Right lobe of liver (tissue), 6 donors: ENCODE results near the gene DHRS9. TPM values are rescaled to one million over a fixed set of nuclear protein-coding genes. Genes with fewer than 3 reads are reported as not detected.

Source experiments
- ATAC-seq, 4 donors: fragments of 200-7000 bp; cut with Tn5 transposase; one replicate each; pipeline ENCODE4 v1.9.1; 2020; ENCODE audit warnings: mild to moderate bottlenecking in 4 of 4, moderate library complexity in 4 of 4
- DNase-seq, 3 donors: peaks; one replicate each; pipeline ENCODE4 v3.0.0-alpha.2; 2020
- H3K27ac ChIP-seq, 3 donors: fragments of 200-600 bp; one replicate each; pipeline ENCODE4 v1.8.0; 2022
- H3K27me3 ChIP-seq, 2 donors: fragments of 200-600 bp; one replicate each; pipeline ENCODE4 v1.8.0; 2022
- H3K36me3 ChIP-seq, 4 donors: fragments of 200-600 bp; sonication (generic) in 1 of 4; one replicate each; pipeline versions ENCODE4 v1.5.1 to v1.8.0; 2017 to 2022; ENCODE audit warnings: control low read depth in 1 of 4
- H3K4me1 ChIP-seq, 4 donors: fragments of 200-600 bp; sonication (generic) in 1 of 4; one replicate each; pipeline versions ENCODE4 v1.5.1 to v1.8.0; 2017 to 2022; ENCODE audit warnings: control low read depth in 1 of 4
- H3K4me3 ChIP-seq, 3 donors: fragments of 200-600 bp; one replicate each; pipeline ENCODE4 v1.8.0; 2022
- H3K9me3 ChIP-seq, 4 donors: fragments of 200-600 bp; sonication (generic) in 1 of 4; one replicate each; pipeline versions ENCODE4 v1.5.1 to v1.8.0; 2017 to 2022; ENCODE audit warnings: control low read depth in 1 of 4
- CTCF ChIP-seq, 4 donors: fragments of 200-600 bp in 3 of 4; fragments of 450-650 bp in 1 of 4; IDR thresholded peaks; one replicate each; pipeline versions ENCODE4 v1.5.1 to v1.8.0; 2016 to 2022; ENCODE audit warnings: antibody characterized with exemption in 4 of 4, mild to moderate bottlenecking in 2 of 4
- POLR2A ChIP-seq: fragments of 450-650 bp; IDR thresholded peaks from one replicate; pipeline ENCODE4 v1.6.1; 2017; ENCODE audit warnings: antibody characterized with exemption, mild to moderate bottlenecking
- WGBS: methylation state at CpG from one replicate; pipeline ENCODE4 v1.1.6; 2018; ENCODE audit warnings: low coverage, low lambda C conversion rate; ENCODE audit not compliant: insufficient coverage; ENCODE audit errors: missing lambda C conversion rate; 5-methylcytosine and 5-hydroxymethylcytosine counted together
- intact Hi-C, 2 donors: fragments of 100-400 bp; cut with DNase I; formaldehyde crosslinking; loops; one replicate each; pipeline versions ENCODE4 v1.11.2 to v1.14.1; 2022
- total RNA-seq, 6 experiments: library from RNA; depleted of rRNA in 2 of 6; stranded (reverse); fragments of >200 nt in 2 of 6; fragmentation: NEBNext Ultra II Directional in 3 of 6; extraction: Animal tissue kit (Norgen Biotek cat#: 25700) in 3 of 6; gene quantifications; one replicate each; pipeline versions ENCODE4 v1.1.0 to v1.2.4, GENCODE V29; 2016 to 2023
- donor health status: DM: no; HTN: yes; CAD: no.
- donor health status: DM: no; HTN: no; CAD: no.
- donor health status: DM: no; HTN: no; CAD: no.
- donor health status: DM: no; HTN: yes; CAD: no.
- donor health status: DM: no; HTN: yes; CAD: no.

Gene DHRS9
- total RNA-seq, 6 experiments from 2014 or later, result 0.29 to 1.2 (median 0.55) TPM

- ATAC-seq, result no peak
- intact Hi-C loops, result no loop called here
- Histone ChIP-seq H3K9me3 (no peaks in the 10 kb centered on the region), H3K27me3 (no peaks in the 10 kb centered on the region), H3K4me3 (no peak overlapping the region), H3K36me3 (no peaks in the 10 kb centered on the region), H3K4me1 (no peaks in the 10 kb centered on the region), H3K27ac (no peak overlapping the region)
- no peak for TF ChIP-seq POLR2A
- no peak for TF ChIP-seq CTCF (IDR thresholded peaks at IDR 0.05)
- WGBS, result 80% methylated on average over 4 of the region's 5 CpGs
- no peak for DNase-seq
Observed at GRCh38 chr2:169081551-169081950, 12.2 kb downstream of the DHRS9 start.

- no peaks in the 10 kb centered on the region for H3K4me1 ChIP-seq
- ATAC-seq (peak in 3 of 4 donors; percentile 14 to 56 (median 45)), DNase-seq (no peak)
- H3K27ac ChIP-seq, result no peak overlapping the region
- no peak overlapping the region for H3K4me3 ChIP-seq
- TF ChIP-seq CTCF (IDR thresholded peaks at IDR 0.05), result no peak
- no peak for TF ChIP-seq POLR2A
- intact Hi-C loops, result no loop called here
- no peaks in the 10 kb centered on the region for H3K9me3 ChIP-seq
- no peaks in the 10 kb centered on the region for H3K36me3 ChIP-seq
- H3K27me3 ChIP-seq, result no peaks in the 10 kb centered on the region
- WGBS, result 87% methylated on average over 4 of the region's 4 CpGs
Observed at GRCh38 chr2:169082995-169083394, 13.6 kb downstream of the DHRS9 start.

DNA sequence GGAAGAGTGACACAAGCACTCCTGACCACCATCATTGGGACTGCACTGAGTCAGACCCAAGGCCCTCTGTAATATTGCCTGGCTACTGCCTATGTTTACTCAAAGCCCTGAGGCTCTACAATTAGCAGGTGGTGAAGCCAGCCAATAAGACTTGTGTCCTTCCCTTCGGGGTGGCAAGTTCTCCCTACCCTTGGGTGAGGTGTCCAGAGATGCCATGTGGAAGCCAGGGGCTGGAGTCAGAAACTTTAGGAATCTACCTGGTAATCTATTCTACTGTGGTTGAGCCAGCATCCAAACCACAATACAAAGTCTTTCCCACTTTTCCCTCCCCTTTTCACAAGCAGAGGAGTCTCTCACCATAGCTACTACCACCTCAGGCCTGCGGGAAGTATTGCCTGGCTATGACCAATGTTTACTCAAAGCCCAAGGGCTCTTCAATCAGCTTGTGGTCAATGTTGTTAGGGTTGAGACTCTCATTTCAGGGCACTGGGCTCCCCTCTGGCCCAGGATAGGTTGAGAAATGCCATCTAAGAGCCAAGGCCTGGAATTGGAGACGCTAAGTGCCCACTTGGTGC lies 17.6 kb downstream of the DHRS9 start:
- no peak overlapping the region for H3K4me3 ChIP-seq
- H3K27me3 ChIP-seq, result no peaks in the 10 kb centered on the region
- no peak overlapping the region for H3K27ac ChIP-seq
- TF ChIP-seq CTCF (IDR thresholded peaks at IDR 0.05), result no peak
- TF ChIP-seq POLR2A, result no peak
- no peaks in the 10 kb centered on the region for H3K36me3 ChIP-seq
- no peaks in the 10 kb centered on the region for H3K9me3 ChIP-seq
- ATAC-seq (no peak), DNase-seq (no peak)
- 88% methylated on average over 2 of the region's 3 CpGs for WGBS
- H3K4me1 ChIP-seq, result no peaks in the 10 kb centered on the region
- intact Hi-C loops, result no loop called here

GRCh38 chr2:169087757-169088379 lies 18.5 kb downstream of the DHRS9 start:
- TF ChIP-seq CTCF (IDR thresholded peaks at IDR 0.05) (peak in 3 of 4 donors; percentile 34 to 49 (median 38)), POLR2A (no peak)
- peak; percentile 68 to 90 (median 85) for ATAC-seq
- Histone ChIP-seq H3K27ac (no peak overlapping the region), H3K4me1 (no peaks in the 10 kb centered on the region), H3K4me3 (no peak overlapping the region), H3K36me3 (no peaks in the 10 kb centered on the region), H3K9me3 (no peaks in the 10 kb centered on the region), H3K27me3 (no peaks in the 10 kb centered on the region)
- intact Hi-C loops, result no loop called here
- WGBS, result 54% methylated on average over 2 of the region's 6 CpGs
- peak in 1 of 3 donors; percentile 61 for DNase-seq
